Measurements from ENCODE around the gene ACVR2B. TPM values are rescaled to one million over a fixed set of nuclear protein-coding genes. Genes with fewer than 3 reads are reported as not detected.
A peak's percentile ranks its signal among the peaks of the same experiment; 100 is the strongest.

The ACVR2B gene
- total and polyA plus RNA-seq, 2 of the 13 experiments (the other 11 are each of a cell fraction or from before 2014, with no cell fraction given), result 10.0 to 12.7 TPM

GRCh38 chr3:38454884-38455638, 1.4 kb downstream of the ACVR2B start (continued):
- TF ChIP-seq ZBTB14 (CRISPR knock-in tag; IDR thresholded peaks at IDR 0.05) (peak; percentile 58; the same call in 1 of the 2 replicates), TFDP2 (CRISPR knock-in tag; IDR thresholded peaks at IDR 0.05) (peak; percentile 75), JUND (CRISPR knock-in tag; IDR thresholded peaks at IDR 0.05) (no peak), ZNF224 (CRISPR knock-in tag; IDR thresholded peaks at IDR 0.05) (no peak), KLF9 (CRISPR knock-in tag; IDR thresholded peaks at IDR 0.05; ENCODE audit: low read depth) (no peak), ATF7-NPFF (CRISPR knock-in tag; IDR thresholded peaks at IDR 0.05; ENCODE audit: low read depth) (0 out of 2 replicates have a peak, but pooled peaks have one; percentile 18), PRDM10 (CRISPR knock-in tag; IDR thresholded peaks at IDR 0.05; ENCODE audit: low read depth) (peak; percentile 63; the same call in 1 of the 2 replicates), TAF1 (CRISPR knock-in tag; IDR thresholded peaks at IDR 0.05) (peak; percentile 78), SMC3 (IDR thresholded peaks at IDR 0.05; ENCODE audit: low read length) (no peak), ELF4 (CRISPR knock-in tag; IDR thresholded peaks at IDR 0.05; ENCODE audit: borderline replicate concordance) (0 out of 2 replicates have a peak, but pooled peaks have one; percentile 52), TRIM24 (CRISPR knock-in tag; IDR thresholded peaks at IDR 0.05) (no peak), MAZ (IDR thresholded peaks at IDR 0.05; ENCODE audit: borderline replicate concordance, low read depth, low read length) (no peak), MAZ (CRISPR knock-in tag; IDR thresholded peaks at IDR 0.05; ENCODE audit: low read depth) (peak; percentile 78; the same call in 1 of the 2 replicates), ARNTL (CRISPR knock-in tag; IDR thresholded peaks at IDR 0.05) (peak; percentile 78), ZNF761 (CRISPR knock-in tag; conservative IDR thresholded peaks at IDR 0.05) (no peak), ZC3H13 (CRISPR knock-in tag; IDR thresholded peaks at IDR 0.05) (peak; percentile 22; the same call in 1 of the 2 replicates), ZBTB2 (CRISPR knock-in tag; IDR thresholded peaks at IDR 0.05; ENCODE audit: low read depth) (peak; percentile 40; the same call in 1 of the 2 replicates)

Data from HepG2 (cell line).